Measurements from ENCODE around the gene SAMM50.

Gene SAMM50

GRCh38 chr22:43955040-43955882 is at the start of gene SAMM50:
SAMM50 (plus strand) TSS chr22:43955442; CDS start chr22:43955578, 136 bp downstream.
- peak; percentile 91 for DNase-seq (ENCODE audit: low spot score)

- DNase-seq (ENCODE audit: low spot score), result no peak
Measured at GRCh38 chr22:43905681-43906080, 49.6 kb upstream of the SAMM50 start.

GRCh38 chr22:43909708-43910107 is 45.5 kb upstream of the SAMM50 start:
- DNase-seq (ENCODE audit: low spot score), result no peak

GRCh38 chr22:43910178-43910695 is 45.0 kb upstream of the SAMM50 start:
- no peak for DNase-seq (ENCODE audit: low spot score)

GRCh38 chr22:43911351-43911750 is 43.9 kb upstream of the SAMM50 start:
- no peak for DNase-seq (ENCODE audit: low spot score)

- DNase-seq (ENCODE audit: low spot score), result no peak
Measured at GRCh38 chr22:43917521-43917920, 37.7 kb upstream of the SAMM50 start.

- DNase-seq (ENCODE audit: low spot score), result no peak
Measured at GRCh38 chr22:43919106-43919973, 35.9 kb upstream of the SAMM50 start.

- no peak for DNase-seq (ENCODE audit: low spot score)
Measured at GRCh38 chr22:43921370-43921769, 33.9 kb upstream of the SAMM50 start.

- DNase-seq (ENCODE audit: low spot score), result no peak
Measured at GRCh38 chr22:43922123-43922522, 33.1 kb upstream of the SAMM50 start.

- peak; percentile 18 for DNase-seq (ENCODE audit: low spot score)
Measured at GRCh38 chr22:43923191-43923590, 32.1 kb upstream of the SAMM50 start.

GRCh38 chr22:43923631-43924464 is 31.4 kb upstream of the SAMM50 start, which contains the start of gene PNPLA3:
PNPLA3 (plus strand) TSS chr22:43923805; CDS start chr22:43923912, 107 bp downstream.
- DNase-seq (ENCODE audit: low spot score), result peak; percentile 93

- DNase-seq (ENCODE audit: low spot score), result no peak
Measured at GRCh38 chr22:43924877-43925276, 30.4 kb upstream of the SAMM50 start.

- peak; percentile 79 for DNase-seq (ENCODE audit: low spot score)
Measured at GRCh38 chr22:43925433-43926348, 29.6 kb upstream of the SAMM50 start.

- no peak for DNase-seq (ENCODE audit: low spot score)
Measured at GRCh38 chr22:43926349-43926710, 28.9 kb upstream of the SAMM50 start.

- DNase-seq (ENCODE audit: low spot score), result no peak
Measured at GRCh38 chr22:43928468-43928867, 26.8 kb upstream of the SAMM50 start.

- DNase-seq (ENCODE audit: low spot score), result no peak
Measured at GRCh38 chr22:43928908-43929307, 26.3 kb upstream of the SAMM50 start.

GRCh38 chr22:43931771-43932170 is 23.5 kb upstream of the SAMM50 start:
- DNase-seq (ENCODE audit: low spot score), result no peak

- no peak for DNase-seq (ENCODE audit: low spot score)
Measured at GRCh38 chr22:43941449-43941848, 13.8 kb upstream of the SAMM50 start.

- no peak for DNase-seq (ENCODE audit: low spot score)
Measured at GRCh38 chr22:43944670-43945430, 10.4 kb upstream of the SAMM50 start.

Data from HuH-7 (cell line).